SJCRH30 (cell line): ENCODE data around the gene KCNC1. TPM values are rescaled to one million over a fixed set of nuclear protein-coding genes. Genes with fewer than 3 reads are reported as not detected.

Experiments
- DNase-seq, 2 experiments: peaks; one replicate each; pipeline ENCODE4 v3.0.0-alpha.2; 2015 to 2020
- H3K27ac ChIP-seq: fragments of 250-450 bp; sonication (Bioruptor Pico); 2 replicates; pipeline ENCODE4 v1.5.1; 2020; ENCODE audit warnings: mild to moderate bottlenecking, moderate library complexity
- H3K27me3 ChIP-seq: fragments of 250-450 bp; sonication (Bioruptor Pico); 2 replicates; pipeline ENCODE4 v1.5.1; 2020; ENCODE audit warnings: mild to moderate bottlenecking, moderate library complexity
- H3K36me3 ChIP-seq: fragments of 250-450 bp; sonication (Bioruptor Pico); 2 replicates; pipeline ENCODE4 v1.5.1; 2020; ENCODE audit warnings: mild to moderate bottlenecking, moderate library complexity
- H3K4me1 ChIP-seq: fragments of 250-450 bp; sonication (Bioruptor Pico); 2 replicates; pipeline ENCODE4 v1.5.1; 2020; ENCODE audit warnings: mild to moderate bottlenecking, moderate library complexity
- H3K4me3 ChIP-seq: fragments of 250-450 bp; sonication (Bioruptor Pico); 2 replicates; pipeline ENCODE4 v1.5.1; 2020; ENCODE audit warnings: mild to moderate bottlenecking, moderate library complexity
- H3K9me3 ChIP-seq: fragments of 250-450 bp; sonication (Bioruptor Pico); replicated peaks from 2 replicates; pipeline ENCODE4 v1.5.1; 2020; ENCODE audit warnings: mild to moderate bottlenecking, moderate library complexity
- total RNA-seq: library from RNA; depleted of rRNA; stranded (reverse); fragments of >200 nt; shearing (Covaris generic); gene quantifications from 2 replicates; pipeline ENCODE4 v1.2.3, GENCODE V29; 2014

KCNC1 gene
- total RNA-seq, 1 experiment from 2014 or later = 6.7 TPM

- Histone ChIP-seq H3K4me3 (no peak overlapping the region), H3K36me3 (no peaks in the 10 kb centered on the region; the same call in 1 of the 2 replicates), H3K9me3 (no peaks in the 10 kb centered on the region), H3K27me3 (no peaks in the 10 kb centered on the region), H3K27ac (no peak overlapping the region), H3K4me1 (peaks cover 12% of the 10 kb centered on the region)
- DNase-seq = peak; percentile 50 to 54
These were observed 30.9 kb downstream of the KCNC1 start for GRCh38 chr11:17765356-17766072.

GRCh38 chr11:17766073-17766359 is 31.4 kb downstream of the KCNC1 start:
- DNase-seq = no peak
- Histone ChIP-seq H3K9me3 (no peaks in the 10 kb centered on the region), H3K27ac (no peak overlapping the region), H3K27me3 (no peaks in the 10 kb centered on the region), H3K36me3 (no peaks in the 10 kb centered on the region; the same call in 1 of the 2 replicates), H3K4me3 (no peak overlapping the region), H3K4me1 (peaks cover 12% of the 10 kb centered on the region)

DNA sequence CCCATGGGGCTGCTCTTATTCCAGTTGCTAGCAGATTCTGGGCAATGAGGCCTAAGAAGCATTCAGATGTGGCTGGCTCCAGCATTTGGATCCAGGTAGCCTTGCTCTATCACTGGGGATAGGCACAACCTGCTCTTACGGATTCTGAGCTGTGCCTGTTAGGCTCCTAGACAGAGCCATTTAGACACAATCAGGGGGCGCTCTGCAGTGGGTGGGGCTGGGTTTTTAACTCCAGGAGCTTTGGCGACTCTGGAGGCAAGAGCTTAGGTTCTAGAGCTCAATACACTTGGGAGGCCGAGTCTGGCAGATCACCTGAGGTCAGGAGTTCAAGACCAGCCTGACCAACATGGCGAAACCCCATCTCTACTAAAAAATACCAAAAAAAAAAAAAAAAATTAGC is 32.0 kb downstream of the KCNC1 start:
- H3K4me3 ChIP-seq = no peak overlapping the region

DNA sequence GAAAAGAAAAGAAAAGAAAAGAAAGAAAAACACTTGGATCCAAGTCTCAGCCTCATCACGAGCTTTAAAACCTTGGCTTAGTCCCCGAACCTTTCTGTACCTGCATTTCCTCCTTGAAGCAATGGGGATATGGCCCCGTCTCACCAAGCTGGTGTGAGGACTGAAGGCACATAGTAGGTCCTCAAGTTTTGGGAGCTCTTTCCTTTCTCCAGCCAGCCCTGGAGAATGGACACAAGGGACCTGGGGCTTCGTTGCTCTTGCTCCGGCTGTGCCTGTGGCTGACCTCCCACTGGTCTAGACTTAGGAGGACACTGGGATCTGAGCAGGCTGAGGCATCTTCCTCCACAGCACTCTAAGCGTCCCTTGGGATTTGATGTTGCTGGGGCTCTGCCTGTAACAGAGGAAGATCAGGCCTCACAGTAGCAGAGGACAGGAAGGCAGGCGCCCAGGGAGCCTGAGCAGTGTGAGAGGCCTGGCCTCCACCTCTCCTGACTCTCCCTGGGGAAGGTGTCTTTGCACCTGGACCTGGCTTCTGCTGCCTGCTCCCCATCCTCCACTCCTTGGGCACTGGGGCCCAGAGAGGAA is 32.8 kb downstream of the KCNC1 start:
- peak in 1 of 2 experiments; percentile 36 for DNase-seq
- Histone ChIP-seq H3K27ac (no peak overlapping the region), H3K36me3 (peaks cover 8% of the 10 kb centered on the region), H3K9me3 (no peaks in the 10 kb centered on the region), H3K4me3 (no peak overlapping the region), H3K4me1 (peaks cover 12% of the 10 kb centered on the region), H3K27me3 (no peaks in the 10 kb centered on the region)

More for the DNA sequence above, 32.0 kb downstream of the KCNC1 start:
- peaks cover under 1% of the 10 kb centered on the region for H3K36me3 ChIP-seq
- no peak for DNase-seq
- H3K9me3 ChIP-seq = no peaks in the 10 kb centered on the region
- no peak overlapping the region for H3K27ac ChIP-seq
- peaks cover 12% of the 10 kb centered on the region for H3K4me1 ChIP-seq
- H3K27me3 ChIP-seq = no peaks in the 10 kb centered on the region

DNA sequence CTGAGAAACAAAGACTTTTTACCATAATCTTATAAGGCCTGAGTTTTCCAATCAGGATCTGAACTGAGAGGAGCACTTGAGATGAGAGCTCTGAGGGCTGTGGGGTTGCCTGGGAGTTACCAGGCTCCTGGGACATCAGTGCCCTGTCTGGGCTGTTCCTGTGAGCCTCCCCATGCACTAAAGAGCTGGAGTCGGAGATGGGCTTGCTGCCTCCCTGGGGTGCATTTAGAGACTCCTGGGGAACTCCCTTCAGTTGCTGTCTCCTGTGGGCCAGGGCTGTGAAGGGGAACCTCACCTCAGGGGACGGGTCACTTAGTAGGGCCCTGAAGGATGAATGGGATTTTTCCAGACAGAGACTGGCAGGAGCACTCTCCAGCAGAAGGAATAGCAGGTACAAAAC is 33.3 kb downstream of the KCNC1 start:
- Histone ChIP-seq H3K27ac (no peak overlapping the region), H3K4me1 (peaks cover 12% of the 10 kb centered on the region), H3K36me3 (peaks cover 13% of the 10 kb centered on the region), H3K4me3 (no peak overlapping the region), H3K27me3 (no peaks in the 10 kb centered on the region), H3K9me3 (no peaks in the 10 kb centered on the region)
- DNase-seq = no peak

DNA sequence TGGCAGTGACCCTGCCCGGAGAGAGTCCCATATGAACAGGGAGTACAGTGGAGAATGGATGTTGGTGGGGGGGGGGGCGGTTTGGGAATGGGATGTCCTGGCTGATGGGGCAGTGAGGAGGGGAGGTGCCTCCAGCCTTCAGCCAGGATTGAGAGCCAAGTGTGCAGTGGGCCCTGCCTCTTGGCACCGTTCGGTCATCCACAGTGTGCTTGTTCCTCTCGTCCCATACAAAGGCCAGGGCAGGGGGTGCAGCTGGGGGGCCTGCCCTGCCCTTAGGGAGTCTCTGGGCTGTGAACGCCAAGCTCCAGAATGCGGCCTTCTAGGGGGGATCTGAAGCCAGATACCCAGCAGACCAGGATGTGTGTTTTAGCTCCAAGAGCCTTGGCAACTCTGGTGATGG is 34.0 kb downstream of the KCNC1 start:
- Histone ChIP-seq H3K4me3 (no peak overlapping the region), H3K27ac (no peak overlapping the region), H3K4me1 (peaks cover 12% of the 10 kb centered on the region), H3K9me3 (no peaks in the 10 kb centered on the region), H3K36me3 (peaks cover 13% of the 10 kb centered on the region), H3K27me3 (no peaks in the 10 kb centered on the region)
- no peak for DNase-seq

DNA sequence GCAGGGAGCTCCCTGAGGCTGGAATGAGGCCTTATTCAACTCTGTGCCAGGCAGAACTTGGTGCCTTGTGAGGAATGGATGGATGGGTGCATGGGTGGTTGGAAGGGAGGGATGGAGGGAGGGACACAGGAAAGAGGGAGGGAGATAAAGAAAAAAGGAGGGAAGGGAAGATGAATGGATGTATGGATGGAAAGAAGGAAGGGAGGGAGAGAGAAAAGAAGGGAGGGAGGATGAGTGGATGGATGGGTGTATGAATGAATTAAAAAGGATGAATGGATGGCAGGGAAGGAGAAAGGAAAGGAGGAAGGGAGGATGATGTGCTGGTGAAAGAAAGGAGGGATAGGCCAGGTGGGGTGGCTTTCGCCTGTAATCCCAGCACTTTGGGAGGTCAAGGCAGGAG is 34.6 kb downstream of the KCNC1 start:
- H3K9me3 ChIP-seq = no peaks in the 10 kb centered on the region
- no peak for DNase-seq
- no peaks in the 10 kb centered on the region for H3K27me3 ChIP-seq
- H3K36me3 ChIP-seq = peaks cover 13% of the 10 kb centered on the region
- H3K4me3 ChIP-seq = no peak overlapping the region
- H3K27ac ChIP-seq = no peak overlapping the region
- peaks cover 10% of the 10 kb centered on the region for H3K4me1 ChIP-seq

- H3K4me1 ChIP-seq = peaks cover 2% of the 10 kb centered on the region; the same call in 1 of the 2 replicates
- H3K27ac ChIP-seq = no peak overlapping the region
- H3K4me3 ChIP-seq = no peak overlapping the region
- H3K27me3 ChIP-seq = no peaks in the 10 kb centered on the region
- peaks cover 13% of the 10 kb centered on the region for H3K36me3 ChIP-seq
- no peaks in the 10 kb centered on the region for H3K9me3 ChIP-seq
- peak; percentile 26 to 30 for DNase-seq
These were observed 35.6 kb downstream of the KCNC1 start for GRCh38 chr11:17770048-17770652.

- H3K36me3 ChIP-seq = peaks cover 13% of the 10 kb centered on the region
- H3K4me3 ChIP-seq = no peak overlapping the region
- H3K27ac ChIP-seq = no peak overlapping the region
- H3K4me1 ChIP-seq = no peaks in the 10 kb centered on the region
- no peak for DNase-seq
- no peaks in the 10 kb centered on the region for H3K27me3 ChIP-seq
- no peaks in the 10 kb centered on the region for H3K9me3 ChIP-seq
These were observed 36.3 kb downstream of the KCNC1 start for GRCh38 chr11:17770917-17771316.

DNA sequence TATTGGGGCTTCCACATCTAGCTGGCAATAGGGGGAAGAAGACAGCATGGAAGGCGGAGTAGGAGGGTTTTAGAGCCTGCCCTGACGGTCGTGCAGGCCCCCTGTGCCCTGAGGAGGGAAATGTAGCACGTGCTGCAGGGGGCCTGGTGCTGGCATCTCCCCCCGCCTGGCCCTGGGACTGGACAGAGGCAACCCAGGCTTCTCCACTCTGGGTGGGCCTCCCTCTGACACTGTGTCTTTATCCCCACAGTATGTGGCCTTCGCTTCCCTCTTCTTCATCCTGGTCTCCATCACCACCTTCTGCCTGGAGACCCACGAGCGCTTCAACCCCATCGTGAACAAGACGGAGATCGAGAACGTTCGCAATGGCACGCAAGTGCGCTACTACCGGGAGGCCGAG is 36.8 kb downstream of the KCNC1 start:
- Histone ChIP-seq H3K9me3 (no peaks in the 10 kb centered on the region), H3K4me1 (no peaks in the 10 kb centered on the region), H3K4me3 (no peak overlapping the region), H3K36me3 (peaks cover 13% of the 10 kb centered on the region), H3K27ac (no peak overlapping the region), H3K27me3 (no peaks in the 10 kb centered on the region)
- DNase-seq = no peak

DNA sequence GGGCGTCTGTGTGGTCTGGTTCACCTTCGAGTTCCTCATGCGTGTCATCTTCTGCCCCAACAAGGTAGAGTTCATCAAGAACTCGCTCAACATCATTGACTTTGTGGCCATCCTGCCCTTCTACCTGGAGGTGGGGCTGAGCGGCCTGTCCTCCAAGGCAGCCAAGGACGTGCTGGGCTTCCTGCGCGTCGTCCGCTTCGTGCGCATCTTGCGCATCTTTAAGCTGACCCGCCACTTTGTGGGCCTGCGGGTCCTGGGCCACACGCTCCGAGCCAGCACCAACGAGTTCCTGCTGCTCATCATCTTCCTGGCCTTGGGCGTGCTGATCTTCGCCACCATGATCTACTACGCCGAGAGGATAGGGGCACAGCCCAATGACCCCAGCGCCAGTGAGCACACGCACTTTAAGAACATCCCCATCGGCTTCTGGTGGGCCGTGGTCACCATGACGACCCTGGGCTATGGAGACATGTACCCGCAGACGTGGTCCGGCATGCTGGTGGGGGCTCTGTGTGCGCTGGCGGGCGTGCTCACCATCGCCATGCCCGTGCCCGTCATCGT is 37.3 kb downstream of the KCNC1 start:
- Histone ChIP-seq H3K36me3 (peaks cover 13% of the 10 kb centered on the region), H3K27me3 (no peaks in the 10 kb centered on the region), H3K9me3 (no peaks in the 10 kb centered on the region), H3K4me1 (no peaks in the 10 kb centered on the region), H3K4me3 (no peak overlapping the region), H3K27ac (no peak overlapping the region)
- no peak for DNase-seq

GRCh38 chr11:17772704-17773600 is 38.4 kb downstream of the KCNC1 start:
- Histone ChIP-seq H3K36me3 (peaks cover 13% of the 10 kb centered on the region), H3K4me1 (no peaks in the 10 kb centered on the region), H3K27ac (no peak overlapping the region), H3K4me3 (no peak overlapping the region), H3K27me3 (no peaks in the 10 kb centered on the region), H3K9me3 (no peaks in the 10 kb centered on the region)
- DNase-seq = no peak

DNA sequence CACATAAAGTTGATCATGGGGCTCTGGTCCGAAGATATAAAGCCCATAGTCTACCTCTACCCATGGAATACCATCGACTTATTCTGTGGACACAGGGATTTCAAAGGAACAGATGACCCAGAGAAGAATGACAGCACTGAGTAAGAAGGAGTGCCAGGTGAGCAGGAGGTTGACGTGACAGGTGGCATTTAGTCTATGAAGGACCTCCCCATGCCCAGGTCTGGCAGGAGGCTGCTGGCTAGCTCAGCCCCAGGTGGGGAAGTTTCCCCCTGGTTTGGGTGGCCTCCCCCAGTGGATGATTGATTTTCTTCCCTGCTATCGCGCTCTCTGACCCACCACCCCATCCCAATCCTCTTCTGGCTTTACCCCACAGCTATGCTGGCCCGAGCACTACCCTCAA is 39.1 kb downstream of the KCNC1 start:
- no peaks in the 10 kb centered on the region for H3K27me3 ChIP-seq
- H3K4me3 ChIP-seq = no peak overlapping the region
- H3K4me1 ChIP-seq = no peaks in the 10 kb centered on the region
- no peaks in the 10 kb centered on the region for H3K9me3 ChIP-seq
- DNase-seq = no peak
- no peak overlapping the region for H3K27ac ChIP-seq
- peaks cover 13% of the 10 kb centered on the region for H3K36me3 ChIP-seq

GRCh38 chr11:17774232-17775034 is 39.9 kb downstream of the KCNC1 start:
- H3K36me3 ChIP-seq = peaks cover 13% of the 10 kb centered on the region
- H3K4me1 ChIP-seq = no peaks in the 10 kb centered on the region
- H3K27ac ChIP-seq = no peak overlapping the region
- peak; percentile 63 to 73 for DNase-seq
- H3K4me3 ChIP-seq = no peak overlapping the region
- H3K27me3 ChIP-seq = no peaks in the 10 kb centered on the region
- H3K9me3 ChIP-seq = no peaks in the 10 kb centered on the region
